Stimulated activated CD4-positive, alpha-beta T cell treated with anti-CD3 and anti-CD28 coated beads, Interleukin-2, amount 100 ng/mL, for 24 hours (primary cell): ENCODE results near the gene PIP4K2B.

Source experiments
- DNase-seq, 2 donors: peaks; one replicate each; pipeline ENCODE4 v3.0.0-alpha.2; 2020

Gene PIP4K2B

GRCh38 chr17:38777641-38778250 is 21.6 kb downstream of the PIP4K2B start:
- no peak for DNase-seq

- no peak for DNase-seq
These were observed 26.1 kb downstream of the PIP4K2B start for GRCh38 chr17:38773258-38773657.

- no peak for DNase-seq
These were observed 30.9 kb downstream of the PIP4K2B start for GRCh38 chr17:38768417-38768816.

GRCh38 chr17:38766341-38766740 is 33.0 kb downstream of the PIP4K2B start:
- DNase-seq: no peak

- DNase-seq: no peak
These were observed 37.1 kb downstream of the PIP4K2B start for GRCh38 chr17:38762231-38762630.

- DNase-seq: peak; percentile 31 to 36
These were observed 37.7 kb downstream of the PIP4K2B start for GRCh38 chr17:38761612-38762011.

- no peak for DNase-seq
These were observed 46.3 kb downstream of the PIP4K2B start for GRCh38 chr17:38753071-38753506.

GRCh38 chr17:38752308-38753070 is 46.9 kb downstream of the PIP4K2B start, which contains the start of gene PSMB3:
PSMB3 (plus strand) TSS chr17:38752741; CDS start chr17:38752827, 86 bp downstream.
- peak; percentile 97 for DNase-seq

- peak; percentile 89 to 90 for DNase-seq
These were observed 47.5 kb downstream of the PIP4K2B start for GRCh38 chr17:38751808-38752307.

- DNase-seq: no peak
These were observed 48.1 kb downstream of the PIP4K2B start for GRCh38 chr17:38751144-38751807.

GRCh38 chr17:38750312-38751121 is 48.8 kb downstream of the PIP4K2B start:
- DNase-seq: no peak

- DNase-seq: no peak
These were observed 49.4 kb downstream of the PIP4K2B start for GRCh38 chr17:38750044-38750311.

GRCh38 chr17:38749223-38750043 is 49.9 kb downstream of the PIP4K2B start:
- DNase-seq: peak in 1 of 2 donors; percentile 29

- DNase-seq: no peak
These were observed 50.5 kb downstream of the PIP4K2B start for GRCh38 chr17:38748892-38749222.

- no peak for DNase-seq
These were observed 51.0 kb downstream of the PIP4K2B start, which contains the start of gene PCGF2 for GRCh38 chr17:38748149-38748891. PCGF2 (minus strand) TSS chr17:38748336; CDS start chr17:38740402, 7,934 bp downstream.

GRCh38 chr17:38747463-38748148 is 51.8 kb downstream of the PIP4K2B start:
- peak in 1 of 2 donors; percentile 43 for DNase-seq

GRCh38 chr17:38746849-38747462 is 52.4 kb downstream of the PIP4K2B start:
- DNase-seq: no peak

GRCh38 chr17:38746004-38746848 is 53.1 kb downstream of the PIP4K2B start:
- DNase-seq: no peak

GRCh38 chr17:38745545-38745944 is 53.8 kb downstream of the PIP4K2B start:
- DNase-seq: no peak
